Neural cell (in vitro differentiated cells): ENCODE results near the gene ADAM10. TPM values are rescaled to one million over a fixed set of nuclear protein-coding genes. Genes with fewer than 3 reads are reported as not detected.

Experiments used
- H2AFZ ChIP-seq: fragments of 200-600, 300-800 bp; sonication (generic), shearing (Covaris generic); 2 replicates; pipeline ENCODE4 v1.6.0; 2014; ENCODE audit warnings: low read depth, mild to moderate bottlenecking, antibody characterized with exemption, low read length, moderate library complexity
- H3F3A ChIP-seq: fragments of 200-600 bp; shearing (Covaris generic); 2 replicates; pipeline ENCODE4 v1.6.1; 2016; ENCODE audit warnings: mild to moderate bottlenecking, moderate library complexity, mixed read lengths, antibody characterized with exemption, low read length; ENCODE audit not compliant: insufficient read depth, poor library complexity, severe bottlenecking
- H3K27ac ChIP-seq: fragments of 200-600, 300-800 bp; sonication (generic), shearing (Covaris generic); 2 replicates; pipeline ENCODE4 v1.5.1; 2014; ENCODE audit warnings: mild to moderate bottlenecking, low read length, moderate library complexity
- H3K27me3 ChIP-seq: fragments of 300-800, 200-600 bp; sonication (generic), shearing (Covaris generic); 2 replicates; pipeline ENCODE4 v1.6.0; 2014; ENCODE audit warnings: mild to moderate bottlenecking, low read depth, low read length, moderate library complexity; ENCODE audit not compliant: insufficient read depth
- H3K36me3 ChIP-seq: fragments of 300-800, 200-600 bp; sonication (generic), shearing (Covaris generic); 2 replicates; pipeline ENCODE4 v1.5.1; 2014; ENCODE audit warnings: mild to moderate bottlenecking, antibody characterized with exemption, low read length, moderate library complexity; ENCODE audit not compliant: insufficient read depth
- H3K4me2 ChIP-seq: fragments of 300-800, 200-600 bp; sonication (generic), shearing (Covaris generic); 2 replicates; pipeline ENCODE4 v1.6.0; 2014; ENCODE audit warnings: mild to moderate bottlenecking, low read length
- H3K4me3 ChIP-seq: fragments of 300-800, 200-600 bp; sonication (generic), shearing (Covaris generic); 2 replicates; pipeline ENCODE4 v1.5.1; 2014; ENCODE audit warnings: mild to moderate bottlenecking, low read length, moderate library complexity
- H3K79me2 ChIP-seq: fragments of 200-600 bp; shearing (Covaris generic); replicated peaks from 2 replicates; pipeline ENCODE4 v1.6.0; 2014; ENCODE audit warnings: mild to moderate bottlenecking, low read length, moderate library complexity; ENCODE audit not compliant: insufficient read depth
- H3K9ac ChIP-seq: fragments of 300-800, 200-600 bp; sonication (generic), shearing (Covaris generic); 2 replicates; pipeline ENCODE4 v1.6.1; 2016; ENCODE audit warnings: mild to moderate bottlenecking, low read length, mixed read lengths
- H3K9me2 ChIP-seq: fragments of 200-600 bp; shearing (Covaris generic); 2 replicates; pipeline ENCODE4 v1.6.1; 2016; ENCODE audit warnings: mild to moderate bottlenecking, low read length, mixed read lengths; ENCODE audit not compliant: insufficient read depth
- H3K9me3 ChIP-seq: fragments of 200-600, 300-800 bp; sonication (generic), shearing (Covaris generic); 2 replicates; pipeline ENCODE4 v1.6.1; 2016; ENCODE audit warnings: mild to moderate bottlenecking, mixed run types, low read length, moderate library complexity, mixed read lengths
- H4K20me1 ChIP-seq: fragments of 200-600 bp; shearing (Covaris generic); 2 replicates; pipeline ENCODE4 v1.6.1; 2016; ENCODE audit warnings: mild to moderate bottlenecking, mixed run types; ENCODE audit not compliant: insufficient read depth
- EP300 ChIP-seq: fragments of 450-650 bp; conservative IDR thresholded peaks from 2 replicates; pipeline ENCODE4 v1.6.1; 2014; ENCODE audit warnings: antibody characterized with exemption, mild to moderate bottlenecking, moderate library complexity; ENCODE audit not compliant: poor library complexity, severe bottlenecking
- EZH2 ChIP-seq: fragments of 200-600, 300-800 bp; shearing (Covaris generic), sonication (generic); IDR thresholded peaks from 2 replicates; pipeline ENCODE4 v1.6.1; 2014; ENCODE audit warnings: antibody characterized with exemption, low read length, borderline replicate concordance, mild to moderate bottlenecking; ENCODE audit not compliant: insufficient read depth, poor library complexity, severe bottlenecking
- MXI1 ChIP-seq: fragments of 450-650 bp; conservative IDR thresholded peaks from 2 replicates; pipeline ENCODE4 v1.6.1; 2014; ENCODE audit warnings: antibody characterized with exemption, mild to moderate bottlenecking; ENCODE audit not compliant: poor library complexity, severe bottlenecking
- POLR2AphosphoS5 ChIP-seq: IDR thresholded peaks from 2 replicates; pipeline ENCODE4 v1.6.1; 2012
- RAD21 ChIP-seq: fragments of 450-650 bp; conservative IDR thresholded peaks from 2 replicates; pipeline ENCODE4 v1.6.1; 2014; ENCODE audit warnings: antibody characterized with exemption, mild to moderate bottlenecking, moderate library complexity
- REST ChIP-seq: IDR thresholded peaks from 2 replicates; pipeline ENCODE4 v1.6.1; 2012; ENCODE audit warnings: borderline replicate concordance
- SMC3 ChIP-seq: fragments of 450-650 bp; conservative IDR thresholded peaks from 2 replicates; pipeline ENCODE4 v1.6.1; 2014; ENCODE audit warnings: antibody characterized with exemption, mild to moderate bottlenecking, moderate library complexity; ENCODE audit not compliant: poor library complexity
- TAF1 ChIP-seq: IDR thresholded peaks from 2 replicates; pipeline ENCODE4 v1.6.1; 2012; ENCODE audit warnings: low read depth
- polyA plus RNA-seq: library from polyadenylated mRNA; depleted of rRNA; stranded (reverse); fragments of >200 nt; gene quantifications from 2 replicates; pipeline ENCODE4 v1.2.3, GENCODE V29; 2014
- TF ChIP-seq, protein P1 (sequence below): fragments of 450-650 bp; IDR thresholded peaks from 2 replicates; pipeline ENCODE4 v1.5.1; 2014; ENCODE audit warnings: antibody characterized with exemption, mild to moderate bottlenecking, moderate library complexity; ENCODE audit not compliant: poor library complexity, severe bottlenecking

The ADAM10 gene
- polyA plus RNA-seq, 1 donor from 2014 or later: 66.3 TPM

GRCh38 chr15:58594898-58595297, 154.6 kb downstream of the ADAM10 start:
- Histone ChIP-seq H3K27ac (no peak overlapping the region), H4K20me1 (no peaks in the 10 kb centered on the region), H3K9me3 (no peaks in the 10 kb centered on the region), H3K4me2 (no peak overlapping the region), H3K9me2 (no peaks in the 10 kb centered on the region), H3F3A (no peaks in the 10 kb centered on the region), H3K9ac (no peak overlapping the region), H2AFZ (no peak overlapping the region), H3K4me3 (no peak overlapping the region), H3K79me2 (no peaks in the 10 kb centered on the region), H3K36me3 (no peaks in the 10 kb centered on the region), H3K27me3 (no peaks in the 10 kb centered on the region)
- TF ChIP-seq EP300: no peak
- TF ChIP-seq REST: no peak
- TF ChIP-seq RAD21: no peak
- TF ChIP-seq EZH2: no peak
- TF ChIP-seq POLR2AphosphoS5: no peak
- no peak for TF ChIP-seq MXI1
- no peak for TF ChIP-seq TAF1
- TF ChIP-seq SMC3: no peak
- TF ChIP-seq, protein P1, sequence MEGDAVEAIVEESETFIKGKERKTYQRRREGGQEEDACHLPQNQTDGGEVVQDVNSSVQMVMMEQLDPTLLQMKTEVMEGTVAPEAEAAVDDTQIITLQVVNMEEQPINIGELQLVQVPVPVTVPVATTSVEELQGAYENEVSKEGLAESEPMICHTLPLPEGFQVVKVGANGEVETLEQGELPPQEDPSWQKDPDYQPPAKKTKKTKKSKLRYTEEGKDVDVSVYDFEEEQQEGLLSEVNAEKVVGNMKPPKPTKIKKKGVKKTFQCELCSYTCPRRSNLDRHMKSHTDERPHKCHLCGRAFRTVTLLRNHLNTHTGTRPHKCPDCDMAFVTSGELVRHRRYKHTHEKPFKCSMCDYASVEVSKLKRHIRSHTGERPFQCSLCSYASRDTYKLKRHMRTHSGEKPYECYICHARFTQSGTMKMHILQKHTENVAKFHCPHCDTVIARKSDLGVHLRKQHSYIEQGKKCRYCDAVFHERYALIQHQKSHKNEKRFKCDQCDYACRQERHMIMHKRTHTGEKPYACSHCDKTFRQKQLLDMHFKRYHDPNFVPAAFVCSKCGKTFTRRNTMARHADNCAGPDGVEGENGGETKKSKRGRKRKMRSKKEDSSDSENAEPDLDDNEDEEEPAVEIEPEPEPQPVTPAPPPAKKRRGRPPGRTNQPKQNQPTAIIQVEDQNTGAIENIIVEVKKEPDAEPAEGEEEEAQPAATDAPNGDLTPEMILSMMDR: no peak

DNA sequence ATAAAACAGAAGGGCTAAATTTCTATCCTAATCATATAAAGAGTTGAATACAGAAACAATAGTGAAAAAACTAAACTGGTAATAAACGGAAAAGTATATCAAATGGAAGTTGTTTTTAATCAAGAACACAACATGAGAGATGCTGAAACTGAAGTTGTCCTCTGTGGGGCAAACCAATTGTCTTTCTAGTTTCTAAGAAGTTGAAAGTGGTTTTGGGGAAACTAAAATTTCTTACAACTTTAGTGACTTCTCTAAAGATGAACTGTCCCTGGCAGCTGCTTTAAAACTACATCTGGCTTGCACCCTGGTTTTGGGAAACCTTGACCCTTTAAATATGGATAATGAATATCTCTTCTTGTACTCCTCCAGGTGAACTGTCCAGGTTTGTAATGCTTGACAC, 155.6 kb downstream of the ADAM10 start:
- Histone ChIP-seq H3K4me3 (no peak overlapping the region), H4K20me1 (no peaks in the 10 kb centered on the region), H3K79me2 (no peaks in the 10 kb centered on the region), H2AFZ (no peak overlapping the region), H3K4me2 (no peak overlapping the region), H3K9me2 (no peaks in the 10 kb centered on the region), H3K27me3 (no peaks in the 10 kb centered on the region), H3K27ac (no peak overlapping the region), H3K36me3 (no peaks in the 10 kb centered on the region), H3K9me3 (no peaks in the 10 kb centered on the region), H3K9ac (no peak overlapping the region), H3F3A (no peaks in the 10 kb centered on the region)
- TF ChIP-seq EP300 (no peak), POLR2AphosphoS5 (no peak), TAF1 (no peak), SMC3 (no peak), MXI1 (no peak), RAD21 (no peak), REST (no peak), EZH2 (no peak)
- TF ChIP-seq, protein P1: no peak
